Measurements from ENCODE around the gene EIF5AL1.
"Not testable (repeated sequence)": the region's sequence is repeated elsewhere in the genome, so short reads cannot be mapped to it uniquely, and the experiment has no call there.

DNA sequence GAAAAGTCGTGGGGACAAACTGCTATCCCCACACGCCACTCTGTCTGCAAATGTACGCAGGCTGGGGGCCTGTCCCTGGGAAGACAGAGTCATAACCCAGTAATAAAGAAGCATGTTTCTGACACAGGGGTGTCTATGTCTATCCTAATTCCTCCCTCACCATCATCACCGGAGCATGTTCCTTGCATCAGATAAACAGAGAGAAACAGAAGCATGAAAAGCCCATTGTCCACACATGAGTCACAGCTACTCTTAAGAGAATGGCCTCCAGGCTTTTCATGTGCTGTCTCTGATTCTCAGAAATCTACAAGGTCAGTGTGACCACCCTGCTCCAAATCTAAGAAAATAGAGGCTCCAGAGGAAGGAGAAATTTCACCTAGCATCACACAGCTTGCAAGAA is 4.1 kb upstream of the EIF5AL1 start:
- TF ChIP-seq, protein P1, sequence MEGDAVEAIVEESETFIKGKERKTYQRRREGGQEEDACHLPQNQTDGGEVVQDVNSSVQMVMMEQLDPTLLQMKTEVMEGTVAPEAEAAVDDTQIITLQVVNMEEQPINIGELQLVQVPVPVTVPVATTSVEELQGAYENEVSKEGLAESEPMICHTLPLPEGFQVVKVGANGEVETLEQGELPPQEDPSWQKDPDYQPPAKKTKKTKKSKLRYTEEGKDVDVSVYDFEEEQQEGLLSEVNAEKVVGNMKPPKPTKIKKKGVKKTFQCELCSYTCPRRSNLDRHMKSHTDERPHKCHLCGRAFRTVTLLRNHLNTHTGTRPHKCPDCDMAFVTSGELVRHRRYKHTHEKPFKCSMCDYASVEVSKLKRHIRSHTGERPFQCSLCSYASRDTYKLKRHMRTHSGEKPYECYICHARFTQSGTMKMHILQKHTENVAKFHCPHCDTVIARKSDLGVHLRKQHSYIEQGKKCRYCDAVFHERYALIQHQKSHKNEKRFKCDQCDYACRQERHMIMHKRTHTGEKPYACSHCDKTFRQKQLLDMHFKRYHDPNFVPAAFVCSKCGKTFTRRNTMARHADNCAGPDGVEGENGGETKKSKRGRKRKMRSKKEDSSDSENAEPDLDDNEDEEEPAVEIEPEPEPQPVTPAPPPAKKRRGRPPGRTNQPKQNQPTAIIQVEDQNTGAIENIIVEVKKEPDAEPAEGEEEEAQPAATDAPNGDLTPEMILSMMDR (IDR thresholded peaks at IDR 0.05; ENCODE audit: poor library complexity, severe bottlenecking): not testable (repeated sequence)
- TF ChIP-seq RAD21 (conservative IDR thresholded peaks at IDR 0.05); EZH2 (IDR thresholded peaks at IDR 0.05; ENCODE audit: borderline replicate concordance, insufficient read depth, low read length, poor library complexity, severe bottlenecking): not testable (repeated sequence)

Measured in neural cell (in vitro differentiated cells).